Rectal smooth muscle tissue (tissue), 1 donor: ENCODE data around the gene LRRN3.

Experiments used
- H3K27ac ChIP-seq: one replicate; pipeline ENCODE4 v1.7.0; 2013; ENCODE audit warnings: low read depth, low read length, inconsistent platforms
- H3K27me3 ChIP-seq: one replicate; pipeline ENCODE4 v1.7.0; 2013; ENCODE audit warnings: low read length; ENCODE audit not compliant: control insufficient read depth, insufficient read depth
- H3K36me3 ChIP-seq: one replicate; pipeline ENCODE4 v1.7.0; 2013; ENCODE audit warnings: low read length; ENCODE audit not compliant: control insufficient read depth, insufficient read depth
- H3K4me1 ChIP-seq: one replicate; pipeline ENCODE4 v1.7.0; 2013; ENCODE audit warnings: low read length; ENCODE audit not compliant: control insufficient read depth, insufficient read depth
- H3K4me3 ChIP-seq: one replicate; pipeline ENCODE4 v1.7.0; 2013; ENCODE audit warnings: low read length
- H3K9ac ChIP-seq: one replicate; pipeline ENCODE4 v1.7.0; 2013; ENCODE audit warnings: low read length

The LRRN3 gene

GRCh38 chr7:111090846-111091245, at the start of gene LRRN3:
LRRN3 (plus strand) TSS chr7:111091127; CDS start chr7:111122773, 31,646 bp downstream.
- peak within 1 kb of the TSS; percentile 37 for H3K4me3 ChIP-seq
- no peak within 1 kb of the TSS for H3K9ac ChIP-seq
- H3K27me3 ChIP-seq = no peaks in the 10 kb centered on the region
- peaks cover 5% of the 10 kb centered on the region for H3K4me1 ChIP-seq
- H3K36me3 ChIP-seq = no peaks in the 10 kb centered on the region
- H3K27ac ChIP-seq = no peak within 1 kb of the TSS

- H3K27ac ChIP-seq = no peak overlapping the region
Observed at GRCh38 chr7:111041577-111041976, 49.4 kb upstream of the LRRN3 start.

GRCh38 chr7:111042842-111043241, 48.1 kb upstream of the LRRN3 start:
- H3K9ac ChIP-seq = no peak overlapping the region
- H3K27ac ChIP-seq = no peak overlapping the region
- no peaks in the 10 kb centered on the region for H3K27me3 ChIP-seq
- no peaks in the 10 kb centered on the region for H3K4me1 ChIP-seq
- no peaks in the 10 kb centered on the region for H3K36me3 ChIP-seq
- no peak overlapping the region for H3K4me3 ChIP-seq

More at GRCh38 chr7:111041577-111041976, 49.4 kb upstream of the LRRN3 start:
- H3K4me1 ChIP-seq = no peaks in the 10 kb centered on the region
- no peaks in the 10 kb centered on the region for H3K36me3 ChIP-seq
- H3K27me3 ChIP-seq = no peaks in the 10 kb centered on the region
- H3K4me3 ChIP-seq = no peak overlapping the region
- H3K9ac ChIP-seq = no peak overlapping the region

- Histone ChIP-seq H3K27me3 (no peaks in the 10 kb centered on the region), H3K4me3 (no peak overlapping the region), H3K36me3 (no peaks in the 10 kb centered on the region), H3K9ac (no peak overlapping the region), H3K4me1 (no peaks in the 10 kb centered on the region), H3K27ac (no peak overlapping the region)
Observed at GRCh38 chr7:111043561-111043960, 47.4 kb upstream of the LRRN3 start.

- no peak overlapping the region for H3K4me3 ChIP-seq
- H3K36me3 ChIP-seq = no peaks in the 10 kb centered on the region
- no peak overlapping the region for H3K9ac ChIP-seq
- H3K4me1 ChIP-seq = no peaks in the 10 kb centered on the region
- H3K27ac ChIP-seq = no peak overlapping the region
- H3K27me3 ChIP-seq = no peaks in the 10 kb centered on the region
Observed at GRCh38 chr7:111045449-111045848, 45.5 kb upstream of the LRRN3 start.

GRCh38 chr7:111047595-111047994, 43.3 kb upstream of the LRRN3 start:
- H3K27me3 ChIP-seq = no peaks in the 10 kb centered on the region
- no peak overlapping the region for H3K9ac ChIP-seq
- H3K36me3 ChIP-seq = no peaks in the 10 kb centered on the region
- H3K4me3 ChIP-seq = no peak overlapping the region
- no peak overlapping the region for H3K27ac ChIP-seq
- no peaks in the 10 kb centered on the region for H3K4me1 ChIP-seq

GRCh38 chr7:111049971-111050680, 40.8 kb upstream of the LRRN3 start:
- H3K27ac ChIP-seq = no peak overlapping the region
- H3K4me1 ChIP-seq = no peaks in the 10 kb centered on the region
- H3K4me3 ChIP-seq = no peak overlapping the region
- no peaks in the 10 kb centered on the region for H3K36me3 ChIP-seq
- H3K9ac ChIP-seq = no peak overlapping the region
- no peaks in the 10 kb centered on the region for H3K27me3 ChIP-seq

GRCh38 chr7:111050875-111051416, 40.0 kb upstream of the LRRN3 start:
- no peak overlapping the region for H3K27ac ChIP-seq
- no peaks in the 10 kb centered on the region for H3K27me3 ChIP-seq
- H3K36me3 ChIP-seq = no peaks in the 10 kb centered on the region
- no peak overlapping the region for H3K9ac ChIP-seq
- no peaks in the 10 kb centered on the region for H3K4me1 ChIP-seq
- H3K4me3 ChIP-seq = no peak overlapping the region

GRCh38 chr7:111051832-111052231, 39.1 kb upstream of the LRRN3 start:
- H3K4me3 ChIP-seq = no peak overlapping the region
- no peaks in the 10 kb centered on the region for H3K4me1 ChIP-seq
- no peak overlapping the region for H3K9ac ChIP-seq
- H3K27ac ChIP-seq = no peak overlapping the region
- no peaks in the 10 kb centered on the region for H3K27me3 ChIP-seq
- no peaks in the 10 kb centered on the region for H3K36me3 ChIP-seq

GRCh38 chr7:111053035-111053434, 37.9 kb upstream of the LRRN3 start:
- Histone ChIP-seq H3K27ac (no peak overlapping the region), H3K4me3 (no peak overlapping the region), H3K27me3 (no peaks in the 10 kb centered on the region), H3K4me1 (no peaks in the 10 kb centered on the region), H3K9ac (no peak overlapping the region), H3K36me3 (no peaks in the 10 kb centered on the region)

- Histone ChIP-seq H3K4me1 (no peaks in the 10 kb centered on the region), H3K27me3 (no peaks in the 10 kb centered on the region), H3K9ac (no peak overlapping the region), H3K4me3 (no peak overlapping the region), H3K27ac (no peak overlapping the region), H3K36me3 (no peaks in the 10 kb centered on the region)
Observed at GRCh38 chr7:111056371-111056770, 34.6 kb upstream of the LRRN3 start.

- H3K27ac ChIP-seq = no peak overlapping the region
- no peaks in the 10 kb centered on the region for H3K4me1 ChIP-seq
- no peak overlapping the region for H3K9ac ChIP-seq
- H3K27me3 ChIP-seq = no peaks in the 10 kb centered on the region
- no peaks in the 10 kb centered on the region for H3K36me3 ChIP-seq
- H3K4me3 ChIP-seq = no peak overlapping the region
Observed at GRCh38 chr7:111057066-111057465, 33.9 kb upstream of the LRRN3 start.

GRCh38 chr7:111059833-111060232, 31.1 kb upstream of the LRRN3 start:
- H3K36me3 ChIP-seq = no peaks in the 10 kb centered on the region
- H3K27ac ChIP-seq = no peak overlapping the region
- H3K9ac ChIP-seq = no peak overlapping the region
- no peak overlapping the region for H3K4me3 ChIP-seq
- no peaks in the 10 kb centered on the region for H3K27me3 ChIP-seq
- H3K4me1 ChIP-seq = no peaks in the 10 kb centered on the region
